ENCODE results near the gene KIFC3. TPM values are rescaled to one million over a fixed set of nuclear protein-coding genes. Genes with fewer than 3 reads are reported as not detected.

Gene KIFC3
- polyA plus RNA-seq, 1 experiment: 60.5 TPM

DNA sequence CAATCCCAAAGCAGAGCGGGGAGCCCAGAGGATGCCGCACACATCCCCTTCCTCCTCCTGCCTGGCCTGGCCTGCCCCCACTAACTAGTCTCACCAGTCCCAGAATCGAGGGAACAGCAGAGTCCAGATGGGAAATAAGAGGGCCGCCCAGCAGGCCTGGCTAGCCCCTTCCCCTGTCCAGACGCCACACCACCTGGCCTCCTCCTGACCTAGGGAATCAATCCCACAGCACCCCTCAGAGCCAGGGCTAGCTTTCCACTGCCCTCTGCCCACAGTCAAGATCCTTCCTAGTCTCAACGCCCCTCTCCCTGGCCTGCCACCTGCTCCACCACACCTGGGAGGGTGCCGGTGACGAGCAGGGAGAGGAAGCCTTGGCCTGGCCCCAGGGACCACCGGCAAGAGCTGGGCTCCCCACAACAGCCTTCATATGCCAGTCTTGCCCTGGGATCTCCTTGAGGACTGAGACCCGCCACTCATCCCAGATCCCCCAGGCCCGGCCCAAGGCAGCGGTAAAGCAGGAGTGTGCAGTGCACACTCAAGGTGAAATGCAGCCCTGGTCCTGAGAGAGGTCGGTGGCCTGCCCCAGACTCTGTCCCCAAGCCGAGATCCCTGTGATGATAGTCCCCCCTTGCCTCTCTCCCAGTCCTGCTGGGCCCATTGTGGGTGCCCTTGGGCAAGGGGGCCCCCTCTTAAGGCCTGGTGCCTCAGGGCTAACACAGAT lies 38.8 kb downstream of the KIFC3 start:
- Histone ChIP-seq H3K4me3 (ENCODE audit: low read depth, low read length) (no peak overlapping the region), H3K36me3 (ENCODE audit: control insufficient read depth, insufficient read depth, low read length) (peaks cover 47% of the 10 kb centered on the region), H3K27me3 (ENCODE audit: control insufficient read depth, insufficient read depth, low read length) (no peaks in the 10 kb centered on the region)
- TF ChIP-seq, protein P1, sequence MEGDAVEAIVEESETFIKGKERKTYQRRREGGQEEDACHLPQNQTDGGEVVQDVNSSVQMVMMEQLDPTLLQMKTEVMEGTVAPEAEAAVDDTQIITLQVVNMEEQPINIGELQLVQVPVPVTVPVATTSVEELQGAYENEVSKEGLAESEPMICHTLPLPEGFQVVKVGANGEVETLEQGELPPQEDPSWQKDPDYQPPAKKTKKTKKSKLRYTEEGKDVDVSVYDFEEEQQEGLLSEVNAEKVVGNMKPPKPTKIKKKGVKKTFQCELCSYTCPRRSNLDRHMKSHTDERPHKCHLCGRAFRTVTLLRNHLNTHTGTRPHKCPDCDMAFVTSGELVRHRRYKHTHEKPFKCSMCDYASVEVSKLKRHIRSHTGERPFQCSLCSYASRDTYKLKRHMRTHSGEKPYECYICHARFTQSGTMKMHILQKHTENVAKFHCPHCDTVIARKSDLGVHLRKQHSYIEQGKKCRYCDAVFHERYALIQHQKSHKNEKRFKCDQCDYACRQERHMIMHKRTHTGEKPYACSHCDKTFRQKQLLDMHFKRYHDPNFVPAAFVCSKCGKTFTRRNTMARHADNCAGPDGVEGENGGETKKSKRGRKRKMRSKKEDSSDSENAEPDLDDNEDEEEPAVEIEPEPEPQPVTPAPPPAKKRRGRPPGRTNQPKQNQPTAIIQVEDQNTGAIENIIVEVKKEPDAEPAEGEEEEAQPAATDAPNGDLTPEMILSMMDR (IDR thresholded peaks at IDR 0.05; ENCODE audit: insufficient read depth, low read depth, low read length): no peak
- no peak for DNase-seq (ENCODE audit: low read depth)
- POLR2A ChIA-PET: no interaction called here
- CTCF ChIA-PET: interaction anchor here (3.7 kb wide), 1 partner anchor 100 kb away, joined by 16 read pairs; no protein-coding TSS in a partner anchor

DNA sequence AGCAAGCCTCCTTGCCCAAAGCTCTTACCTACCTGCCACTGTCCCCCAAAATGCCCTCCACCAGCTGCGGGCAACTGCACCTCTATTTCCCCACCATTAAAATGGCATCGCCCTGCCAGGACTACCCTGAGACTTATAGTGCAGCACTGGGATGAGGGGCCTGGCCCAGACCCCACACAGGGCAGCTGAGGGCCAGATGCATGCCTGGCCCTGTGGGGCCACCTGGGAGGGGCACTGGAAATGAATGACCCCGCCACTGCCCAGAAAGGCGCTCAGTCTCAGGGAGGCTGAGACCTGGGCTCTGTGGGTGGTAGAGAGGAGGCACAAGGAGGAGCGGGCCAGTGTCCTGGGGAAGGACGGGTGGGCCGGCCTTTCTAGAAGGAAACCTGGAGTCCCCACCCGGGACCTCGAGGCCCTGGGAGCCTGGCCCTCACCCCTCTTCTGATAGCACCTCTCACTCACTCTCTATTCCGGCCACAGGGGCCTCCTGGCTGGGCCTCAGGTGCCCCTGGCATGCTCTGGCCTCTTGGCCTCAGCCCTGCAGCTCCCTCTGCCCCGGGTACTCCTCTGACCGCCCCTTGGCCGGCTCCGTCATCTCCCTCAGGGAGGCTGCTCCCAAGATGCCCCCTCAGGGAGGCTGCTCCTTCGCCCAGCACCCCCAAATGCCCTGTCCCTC lies 39.8 kb downstream of the KIFC3 start:
- ChIA-PET POLR2A (no interaction called here), CTCF (interaction anchor here (0.7 to 3.7 kb wide), 3 partner anchors 101 to 235 kb away, joined by 3 to 16 read pairs (median 3); no protein-coding TSS in a partner anchor)
- Histone ChIP-seq H3K4me3 (ENCODE audit: low read depth, low read length) (no peak overlapping the region), H3K36me3 (ENCODE audit: control insufficient read depth, insufficient read depth, low read length) (peaks cover 48% of the 10 kb centered on the region), H3K27me3 (ENCODE audit: control insufficient read depth, insufficient read depth, low read length) (no peaks in the 10 kb centered on the region)
- no peak for DNase-seq (ENCODE audit: low read depth)
- TF ChIP-seq, protein P1 (IDR thresholded peaks at IDR 0.05; ENCODE audit: insufficient read depth, low read depth, low read length): no peak

DNA sequence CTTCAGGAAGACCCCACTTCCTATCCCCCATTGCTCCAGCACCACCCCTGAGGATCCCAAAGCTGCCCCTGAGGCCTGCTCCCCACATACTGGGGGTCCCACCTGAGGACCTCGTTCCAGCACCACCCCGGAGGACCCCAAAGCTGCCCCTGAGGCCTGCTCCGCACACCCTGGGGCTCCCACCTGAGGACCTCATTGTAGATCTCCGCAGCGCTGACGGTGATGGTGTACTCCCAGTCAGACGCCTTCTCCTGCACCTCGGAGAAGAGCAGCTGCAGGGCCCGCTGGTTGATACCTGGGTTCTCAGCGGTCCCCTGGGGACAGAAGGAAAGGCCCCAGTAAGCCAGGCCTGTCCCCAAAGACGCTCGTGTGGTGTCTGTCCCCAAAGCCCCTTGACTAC lies 40.3 kb downstream of the KIFC3 start:
- TF ChIP-seq, protein P1 (IDR thresholded peaks at IDR 0.05; ENCODE audit: insufficient read depth, low read depth, low read length): no peak
- no peaks in the 10 kb centered on the region for H3K27me3 ChIP-seq (ENCODE audit: control insufficient read depth, insufficient read depth, low read length)
- DNase-seq (ENCODE audit: low read depth): no peak
- peaks cover 49% of the 10 kb centered on the region for H3K36me3 ChIP-seq (ENCODE audit: control insufficient read depth, insufficient read depth, low read length)
- no peak overlapping the region for H3K4me3 ChIP-seq (ENCODE audit: low read depth, low read length)
- POLR2A ChIA-PET: no interaction called here
- CTCF ChIA-PET: interaction anchor here (0.7 to 3.7 kb wide), 3 partner anchors 101 to 236 kb away, joined by 3 to 16 read pairs (median 3); no protein-coding TSS in a partner anchor

DNA sequence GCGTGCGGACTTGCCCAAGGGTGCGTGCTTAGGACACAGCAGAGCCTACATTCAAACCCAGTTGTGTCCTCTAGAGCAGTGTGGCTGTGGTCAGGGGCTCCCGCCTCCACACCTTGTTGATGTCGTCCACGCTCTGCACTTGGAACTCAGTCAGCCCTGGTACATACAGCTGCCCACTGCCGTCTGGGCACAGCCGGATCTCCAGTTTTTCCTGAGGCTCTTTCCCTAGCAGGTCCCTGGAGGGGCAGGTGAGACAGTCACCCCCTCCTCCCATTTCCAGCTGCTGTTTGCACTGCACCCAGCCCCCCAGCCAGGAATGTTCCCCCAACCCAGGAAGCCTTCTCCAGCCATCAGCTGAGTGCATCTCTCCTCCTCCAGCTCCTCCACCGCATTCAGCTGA lies 41.0 kb downstream of the KIFC3 start:
- Histone ChIP-seq H3K27me3 (ENCODE audit: control insufficient read depth, insufficient read depth, low read length) (no peaks in the 10 kb centered on the region), H3K4me3 (ENCODE audit: low read depth, low read length) (no peak overlapping the region), H3K36me3 (ENCODE audit: control insufficient read depth, insufficient read depth, low read length) (peaks cover 49% of the 10 kb centered on the region)
- DNase-seq (ENCODE audit: low read depth): no peak
- ChIA-PET POLR2A (no interaction called here), CTCF (interaction anchor here (1.2 to 3.7 kb wide), 2 partner anchors 102 to 137 kb away, joined by 3 to 16 read pairs; no protein-coding TSS in a partner anchor)
- TF ChIP-seq, protein P1 (IDR thresholded peaks at IDR 0.05; ENCODE audit: insufficient read depth, low read depth, low read length): no peak

DNA sequence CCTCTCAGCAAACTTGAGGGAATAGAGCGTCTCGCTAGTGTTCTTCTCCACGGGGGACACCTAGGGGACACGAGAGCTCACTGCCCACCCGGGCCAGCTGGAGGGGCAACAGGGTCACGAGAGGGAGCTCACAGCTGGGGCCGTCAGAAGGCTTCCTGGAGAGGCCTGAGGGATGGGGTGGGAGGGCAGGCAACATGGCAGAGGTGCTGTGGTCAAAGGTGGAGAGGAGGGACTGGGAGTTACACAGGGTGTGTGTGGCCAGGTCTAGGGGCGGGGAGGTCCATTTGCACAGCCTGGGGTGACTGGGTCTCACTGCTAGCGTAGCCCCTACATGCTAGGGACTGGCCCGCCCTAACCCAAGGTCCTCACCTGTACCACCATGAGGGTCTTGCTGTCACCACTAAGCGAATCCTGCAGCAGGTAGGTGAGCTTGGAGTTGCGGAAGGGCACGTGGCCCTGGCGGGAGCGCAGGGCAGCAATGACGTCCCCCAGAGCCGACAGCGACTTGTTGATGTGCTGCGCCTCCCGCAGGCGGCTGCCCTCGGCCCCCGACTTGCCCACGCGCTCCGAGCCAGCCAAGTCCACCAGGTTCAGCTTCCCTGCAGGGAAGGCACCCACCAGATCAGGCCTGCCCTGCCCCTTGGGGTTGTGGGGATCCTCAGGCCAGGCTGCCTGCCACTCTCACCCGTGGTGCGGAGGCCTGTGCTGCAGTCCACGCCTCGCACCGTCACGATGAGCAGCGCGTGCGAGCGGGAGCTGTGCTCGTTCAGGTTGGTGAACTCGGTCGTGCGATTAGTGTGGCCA lies 41.7 kb downstream of the KIFC3 start:
- TF ChIP-seq, protein P1 (IDR thresholded peaks at IDR 0.05; ENCODE audit: insufficient read depth, low read depth, low read length): no peak
- DNase-seq (ENCODE audit: low read depth): no peak
- H3K36me3 ChIP-seq (ENCODE audit: control insufficient read depth, insufficient read depth, low read length): peaks cover 45% of the 10 kb centered on the region
- H3K27me3 ChIP-seq (ENCODE audit: control insufficient read depth, insufficient read depth, low read length): no peaks in the 10 kb centered on the region
- H3K4me3 ChIP-seq (ENCODE audit: low read depth, low read length): no peak overlapping the region
- POLR2A ChIA-PET: no interaction called here
- CTCF ChIA-PET: no interaction called here

Data from BJ (cell line).